ENCODE results near the gene MAN2A1.

DNA sequence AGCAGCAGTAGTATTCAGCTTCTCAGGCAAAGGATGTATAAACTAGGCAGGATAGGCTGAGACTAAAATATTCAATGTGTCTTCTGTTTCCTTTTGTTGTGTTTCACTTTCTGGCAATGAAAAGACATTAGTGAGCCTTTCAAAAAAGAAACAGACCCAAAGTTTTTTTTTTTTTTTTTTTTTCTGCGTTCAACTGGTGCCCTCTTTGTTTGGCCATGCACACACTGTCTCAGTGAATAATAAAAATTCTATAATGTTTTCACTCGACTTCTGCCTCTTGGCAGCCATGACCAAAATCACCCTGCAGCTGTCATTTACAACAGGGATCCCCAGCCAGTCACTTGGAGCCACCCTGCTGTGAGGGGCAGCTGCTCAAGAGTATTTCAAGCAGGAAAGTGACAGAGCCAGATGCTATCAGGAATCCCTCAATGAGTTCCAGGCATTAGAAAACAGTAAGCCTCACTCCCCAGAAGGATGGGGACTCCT lies 44.0 kb upstream of the MAN2A1 start:
- TF ChIP-seq, protein P1, sequence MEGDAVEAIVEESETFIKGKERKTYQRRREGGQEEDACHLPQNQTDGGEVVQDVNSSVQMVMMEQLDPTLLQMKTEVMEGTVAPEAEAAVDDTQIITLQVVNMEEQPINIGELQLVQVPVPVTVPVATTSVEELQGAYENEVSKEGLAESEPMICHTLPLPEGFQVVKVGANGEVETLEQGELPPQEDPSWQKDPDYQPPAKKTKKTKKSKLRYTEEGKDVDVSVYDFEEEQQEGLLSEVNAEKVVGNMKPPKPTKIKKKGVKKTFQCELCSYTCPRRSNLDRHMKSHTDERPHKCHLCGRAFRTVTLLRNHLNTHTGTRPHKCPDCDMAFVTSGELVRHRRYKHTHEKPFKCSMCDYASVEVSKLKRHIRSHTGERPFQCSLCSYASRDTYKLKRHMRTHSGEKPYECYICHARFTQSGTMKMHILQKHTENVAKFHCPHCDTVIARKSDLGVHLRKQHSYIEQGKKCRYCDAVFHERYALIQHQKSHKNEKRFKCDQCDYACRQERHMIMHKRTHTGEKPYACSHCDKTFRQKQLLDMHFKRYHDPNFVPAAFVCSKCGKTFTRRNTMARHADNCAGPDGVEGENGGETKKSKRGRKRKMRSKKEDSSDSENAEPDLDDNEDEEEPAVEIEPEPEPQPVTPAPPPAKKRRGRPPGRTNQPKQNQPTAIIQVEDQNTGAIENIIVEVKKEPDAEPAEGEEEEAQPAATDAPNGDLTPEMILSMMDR (conservative IDR thresholded peaks at IDR 0.05; ENCODE audit: low read depth in 2 of 2) = no peak
- TF ChIP-seq EZH2 (IDR thresholded peaks at IDR 0.05; ENCODE audit: low read depth, unreplicated experiment) = no peak
- TF ChIP-seq JUNB (IDR thresholded peaks at IDR 0.05; ENCODE audit: unreplicated experiment) = no peak
- TF ChIP-seq, protein P2, sequence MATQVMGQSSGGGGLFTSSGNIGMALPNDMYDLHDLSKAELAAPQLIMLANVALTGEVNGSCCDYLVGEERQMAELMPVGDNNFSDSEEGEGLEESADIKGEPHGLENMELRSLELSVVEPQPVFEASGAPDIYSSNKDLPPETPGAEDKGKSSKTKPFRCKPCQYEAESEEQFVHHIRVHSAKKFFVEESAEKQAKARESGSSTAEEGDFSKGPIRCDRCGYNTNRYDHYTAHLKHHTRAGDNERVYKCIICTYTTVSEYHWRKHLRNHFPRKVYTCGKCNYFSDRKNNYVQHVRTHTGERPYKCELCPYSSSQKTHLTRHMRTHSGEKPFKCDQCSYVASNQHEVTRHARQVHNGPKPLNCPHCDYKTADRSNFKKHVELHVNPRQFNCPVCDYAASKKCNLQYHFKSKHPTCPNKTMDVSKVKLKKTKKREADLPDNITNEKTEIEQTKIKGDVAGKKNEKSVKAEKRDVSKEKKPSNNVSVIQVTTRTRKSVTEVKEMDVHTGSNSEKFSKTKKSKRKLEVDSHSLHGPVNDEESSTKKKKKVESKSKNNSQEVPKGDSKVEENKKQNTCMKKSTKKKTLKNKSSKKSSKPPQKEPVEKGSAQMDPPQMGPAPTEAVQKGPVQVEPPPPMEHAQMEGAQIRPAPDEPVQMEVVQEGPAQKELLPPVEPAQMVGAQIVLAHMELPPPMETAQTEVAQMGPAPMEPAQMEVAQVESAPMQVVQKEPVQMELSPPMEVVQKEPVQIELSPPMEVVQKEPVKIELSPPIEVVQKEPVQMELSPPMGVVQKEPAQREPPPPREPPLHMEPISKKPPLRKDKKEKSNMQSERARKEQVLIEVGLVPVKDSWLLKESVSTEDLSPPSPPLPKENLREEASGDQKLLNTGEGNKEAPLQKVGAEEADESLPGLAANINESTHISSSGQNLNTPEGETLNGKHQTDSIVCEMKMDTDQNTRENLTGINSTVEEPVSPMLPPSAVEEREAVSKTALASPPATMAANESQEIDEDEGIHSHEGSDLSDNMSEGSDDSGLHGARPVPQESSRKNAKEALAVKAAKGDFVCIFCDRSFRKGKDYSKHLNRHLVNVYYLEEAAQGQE (IDR thresholded peaks at IDR 0.05; ENCODE audit: unreplicated experiment) = no peak
- TF ChIP-seq POLR2AphosphoS5 (IDR thresholded peaks at IDR 0.05; ENCODE audit: low read depth) = no peak
- no peak for TF ChIP-seq EZH2phosphoT487 (IDR thresholded peaks at IDR 0.05; ENCODE audit: unreplicated experiment)
- TF ChIP-seq, protein P3, sequence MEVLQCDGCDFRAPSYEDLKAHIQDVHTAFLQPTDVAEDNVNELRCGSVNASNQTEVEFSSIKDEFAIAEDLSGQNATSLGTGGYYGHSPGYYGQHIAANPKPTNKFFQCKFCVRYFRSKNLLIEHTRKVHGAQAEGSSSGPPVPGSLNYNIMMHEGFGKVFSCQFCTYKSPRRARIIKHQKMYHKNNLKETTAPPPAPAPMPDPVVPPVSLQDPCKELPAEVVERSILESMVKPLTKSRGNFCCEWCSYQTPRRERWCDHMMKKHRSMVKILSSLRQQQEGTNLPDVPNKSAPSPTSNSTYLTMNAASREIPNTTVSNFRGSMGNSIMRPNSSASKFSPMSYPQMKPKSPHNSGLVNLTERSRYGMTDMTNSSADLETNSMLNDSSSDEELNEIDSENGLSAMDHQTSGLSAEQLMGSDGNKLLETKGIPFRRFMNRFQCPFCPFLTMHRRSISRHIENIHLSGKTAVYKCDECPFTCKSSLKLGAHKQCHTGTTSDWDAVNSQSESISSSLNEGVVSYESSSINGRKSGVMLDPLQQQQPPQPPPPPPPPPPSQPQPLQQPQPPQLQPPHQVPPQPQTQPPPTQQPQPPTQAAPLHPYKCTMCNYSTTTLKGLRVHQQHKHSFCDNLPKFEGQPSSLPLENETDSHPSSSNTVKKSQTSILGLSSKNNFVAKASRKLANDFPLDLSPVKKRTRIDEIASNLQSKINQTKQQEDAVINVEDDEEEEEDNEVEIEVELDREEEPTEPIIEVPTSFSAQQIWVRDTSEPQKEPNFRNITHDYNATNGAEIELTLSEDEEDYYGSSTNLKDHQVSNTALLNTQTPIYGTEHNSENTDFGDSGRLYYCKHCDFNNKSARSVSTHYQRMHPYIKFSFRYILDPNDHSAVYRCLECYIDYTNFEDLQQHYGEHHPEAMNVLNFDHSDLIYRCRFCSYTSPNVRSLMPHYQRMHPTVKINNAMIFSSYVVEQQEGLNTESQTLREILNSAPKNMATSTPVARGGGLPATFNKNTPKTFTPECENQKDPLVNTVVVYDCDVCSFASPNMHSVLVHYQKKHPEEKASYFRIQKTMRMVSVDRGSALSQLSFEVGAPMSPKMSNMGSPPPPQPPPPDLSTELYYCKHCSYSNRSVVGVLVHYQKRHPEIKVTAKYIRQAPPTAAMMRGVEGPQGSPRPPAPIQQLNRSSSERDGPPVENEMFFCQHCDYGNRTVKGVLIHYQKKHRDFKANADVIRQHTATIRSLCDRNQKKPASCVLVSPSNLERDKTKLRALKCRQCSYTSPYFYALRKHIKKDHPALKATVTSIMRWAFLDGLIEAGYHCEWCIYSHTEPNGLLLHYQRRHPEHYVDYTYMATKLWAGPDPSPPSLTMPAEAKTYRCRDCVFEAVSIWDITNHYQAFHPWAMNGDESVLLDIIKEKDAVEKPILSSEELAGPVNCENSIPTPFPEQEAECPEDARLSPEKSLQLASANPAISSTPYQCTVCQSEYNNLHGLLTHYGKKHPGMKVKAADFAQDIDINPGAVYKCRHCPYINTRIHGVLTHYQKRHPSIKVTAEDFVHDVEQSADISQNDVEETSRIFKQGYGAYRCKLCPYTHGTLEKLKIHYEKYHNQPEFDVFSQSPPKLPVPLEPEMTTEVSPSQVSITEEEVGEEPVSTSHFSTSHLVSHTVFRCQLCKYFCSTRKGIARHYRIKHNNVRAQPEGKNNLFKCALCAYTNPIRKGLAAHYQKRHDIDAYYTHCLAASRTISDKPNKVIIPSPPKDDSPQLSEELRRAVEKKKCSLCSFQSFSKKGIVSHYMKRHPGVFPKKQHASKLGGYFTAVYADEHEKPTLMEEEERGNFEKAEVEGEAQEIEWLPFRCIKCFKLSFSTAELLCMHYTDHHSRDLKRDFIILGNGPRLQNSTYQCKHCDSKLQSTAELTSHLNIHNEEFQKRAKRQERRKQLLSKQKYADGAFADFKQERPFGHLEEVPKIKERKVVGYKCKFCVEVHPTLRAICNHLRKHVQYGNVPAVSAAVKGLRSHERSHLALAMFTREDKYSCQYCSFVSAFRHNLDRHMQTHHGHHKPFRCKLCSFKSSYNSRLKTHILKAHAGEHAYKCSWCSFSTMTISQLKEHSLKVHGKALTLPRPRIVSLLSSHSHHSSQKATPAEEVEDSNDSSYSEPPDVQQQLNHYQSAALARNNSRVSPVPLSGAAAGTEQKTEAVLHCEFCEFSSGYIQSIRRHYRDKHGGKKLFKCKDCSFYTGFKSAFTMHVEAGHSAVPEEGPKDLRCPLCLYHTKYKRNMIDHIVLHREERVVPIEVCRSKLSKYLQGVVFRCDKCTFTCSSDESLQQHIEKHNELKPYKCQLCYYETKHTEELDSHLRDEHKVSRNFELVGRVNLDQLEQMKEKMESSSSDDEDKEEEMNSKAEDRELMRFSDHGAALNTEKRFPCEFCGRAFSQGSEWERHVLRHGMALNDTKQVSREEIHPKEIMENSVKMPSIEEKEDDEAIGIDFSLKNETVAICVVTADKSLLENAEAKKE (CRISPR knock-in tag; IDR thresholded peaks at IDR 0.05) = no peak
